LNCAP (cell line): ENCODE results near the gene MTCL1.

Experiments
- CTCF ChIP-seq: fragments of 450-650 bp; IDR thresholded peaks from 2 replicates; pipeline ENCODE4 v1.5.1; 2017; ENCODE audit warnings: mild to moderate bottlenecking

Gene MTCL1

GRCh38 chr18:8726963-8727705 lies 21.8 kb downstream of the MTCL1 start:
- TF ChIP-seq CTCF: no peak

GRCh38 chr18:8730080-8730827 lies 24.9 kb downstream of the MTCL1 start:
- no peak for TF ChIP-seq CTCF

GRCh38 chr18:8732442-8733360 lies 27.3 kb downstream of the MTCL1 start:
- no peak for TF ChIP-seq CTCF

- no peak for TF ChIP-seq CTCF
These were observed 29.1 kb downstream of the MTCL1 start for GRCh38 chr18:8734496-8734895.

- TF ChIP-seq CTCF: no peak
These were observed 29.9 kb downstream of the MTCL1 start for GRCh38 chr18:8735274-8735673.

GRCh38 chr18:8741117-8741516 lies 35.8 kb downstream of the MTCL1 start:
- no peak for TF ChIP-seq CTCF

GRCh38 chr18:8741532-8741931 lies 36.2 kb downstream of the MTCL1 start:
- no peak for TF ChIP-seq CTCF
